Islet precursor cell (in vitro differentiated cells): ENCODE data around the gene FAM83D.

ENCODE experiments used
- DNase-seq: peaks from one replicate; pipeline ENCODE4 v3.0.0-alpha.2; 2018

Gene FAM83D

GRCh38 chr20:38926142-38926933 is at the start of gene FAM83D:
Gene FAM83D, plus strand, starts transcription at chr20:38926417. Its CDS starts 26 bp downstream, at chr20:38926443.
- peak; percentile 99 for DNase-seq

GRCh38 chr20:38877483-38877882 is 48.7 kb upstream of the FAM83D start:
- DNase-seq = no peak

- peak; percentile 84 for DNase-seq
Measured at GRCh38 chr20:38878866-38879265, 47.4 kb upstream of the FAM83D start.

GRCh38 chr20:38880952-38881735 is 45.1 kb upstream of the FAM83D start:
- DNase-seq = no peak

- no peak for DNase-seq
Measured at GRCh38 chr20:38881806-38882440, 44.3 kb upstream of the FAM83D start.

GRCh38 chr20:38882600-38882999 is 43.6 kb upstream of the FAM83D start:
- DNase-seq = no peak

GRCh38 chr20:38883081-38883980 is 42.9 kb upstream of the FAM83D start:
- no peak for DNase-seq

GRCh38 chr20:38883981-38884733 is 42.1 kb upstream of the FAM83D start:
- no peak for DNase-seq

- DNase-seq = no peak
Measured at GRCh38 chr20:38885357-38885756, 40.9 kb upstream of the FAM83D start.

- DNase-seq = no peak
Measured at GRCh38 chr20:38888059-38888831, 38.0 kb upstream of the FAM83D start.

- DNase-seq = no peak
Measured at GRCh38 chr20:38889050-38889449, 37.2 kb upstream of the FAM83D start.

- no peak for DNase-seq
Measured at GRCh38 chr20:38889792-38890496, 36.3 kb upstream of the FAM83D start.

GRCh38 chr20:38890497-38890818 is 35.8 kb upstream of the FAM83D start:
- no peak for DNase-seq

GRCh38 chr20:38892091-38892981 is 33.9 kb upstream of the FAM83D start:
- no peak for DNase-seq

GRCh38 chr20:38893056-38893564 is 33.1 kb upstream of the FAM83D start:
- no peak for DNase-seq

GRCh38 chr20:38893565-38894090 is 32.6 kb upstream of the FAM83D start:
- peak; percentile 85 for DNase-seq

GRCh38 chr20:38894091-38894847 is 31.9 kb upstream of the FAM83D start:
- DNase-seq = no peak
